NCI-H774 (cell line): ENCODE data around the gene LCLAT1.

Experiments
- DNase-seq: peaks from one replicate; lab custom pipeline; 2025; lab: John Stamatoyannopoulos, UW

Gene LCLAT1

GRCh38 chr2:30424231-30424630 is 22.8 kb upstream of the LCLAT1 start:
- no peak for DNase-seq

- DNase-seq = no peak
Observed at GRCh38 chr2:30425326-30425725, 21.7 kb upstream of the LCLAT1 start.

DNA sequence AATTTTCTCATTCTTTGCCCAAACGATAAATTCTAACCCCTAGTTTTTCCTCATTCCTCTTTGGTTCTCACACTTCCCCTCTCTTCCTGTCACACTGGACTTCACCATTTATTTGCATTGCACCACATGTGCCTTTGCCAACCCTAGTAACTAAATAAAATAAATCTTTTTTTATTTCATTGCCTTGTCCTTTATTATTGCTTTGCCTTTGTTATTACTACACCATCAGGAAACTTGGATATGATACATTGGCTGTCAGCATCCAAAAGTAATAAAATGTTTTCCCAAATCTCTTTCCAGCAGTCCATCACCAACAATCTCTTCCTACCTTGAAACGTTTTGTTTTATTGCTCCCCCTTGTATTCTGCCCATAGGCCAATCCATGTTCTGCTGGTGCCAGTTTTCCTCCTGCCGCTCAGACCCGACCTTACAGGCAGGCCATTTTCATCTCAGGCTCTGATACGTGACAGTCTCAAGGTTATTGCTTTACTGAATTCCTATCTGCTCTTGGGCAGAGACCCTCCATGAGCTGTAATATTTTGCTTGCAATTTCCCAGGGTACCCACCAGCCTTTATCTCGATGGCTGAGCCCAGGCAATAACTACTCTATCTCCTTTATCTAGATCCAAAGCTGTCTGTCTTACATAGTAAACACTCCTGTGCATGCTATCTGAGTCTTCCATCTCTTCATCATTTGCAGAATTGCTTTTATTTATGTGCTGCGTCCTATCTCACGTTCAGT is 19.3 kb upstream of the LCLAT1 start:
- DNase-seq = no peak

DNA sequence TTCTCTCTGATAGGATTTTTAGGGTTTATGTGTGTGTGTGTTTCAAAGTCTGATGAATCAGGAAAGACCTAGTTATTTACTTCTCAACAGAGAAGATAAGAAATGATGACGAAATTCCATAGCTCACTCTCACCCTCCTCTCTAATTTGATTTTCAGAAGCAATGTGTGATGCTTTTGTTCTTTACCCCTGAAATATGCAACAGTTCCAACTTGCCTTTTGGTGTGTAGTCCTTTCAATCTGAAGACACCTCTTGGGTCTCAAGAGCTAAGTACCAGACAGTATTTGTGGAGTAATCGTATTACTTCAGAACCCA is 18.7 kb upstream of the LCLAT1 start:
- DNase-seq = no peak

DNA sequence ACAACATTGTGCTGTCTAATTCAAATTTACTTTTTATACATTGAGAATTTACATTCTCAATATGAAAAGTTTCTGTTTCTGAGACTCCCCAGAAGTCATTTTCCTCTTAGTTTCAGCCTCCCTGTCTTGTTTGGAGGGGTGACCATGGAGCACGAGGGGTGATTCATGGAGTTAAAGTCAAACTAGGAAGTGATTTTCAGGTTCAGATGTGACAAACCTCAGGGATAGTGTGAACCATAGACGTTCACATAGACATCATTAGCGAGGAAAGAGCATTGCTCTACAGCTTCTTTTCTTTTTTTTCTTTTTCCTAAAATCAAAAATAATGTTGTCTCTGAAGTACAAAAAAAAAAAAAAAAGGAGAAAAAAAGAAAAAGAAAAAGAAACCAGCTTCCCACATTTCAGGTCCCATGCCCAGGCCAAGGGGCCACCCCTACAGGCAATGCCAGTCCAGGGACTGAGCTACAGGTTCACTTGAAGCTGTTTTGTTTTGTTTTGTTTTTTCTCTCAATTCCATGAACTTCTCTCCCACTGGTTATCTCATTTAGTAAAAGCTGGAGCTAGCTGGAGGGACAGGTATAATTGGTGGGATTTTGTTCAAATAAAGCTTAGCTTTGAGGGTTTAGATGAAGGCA is 18.1 kb upstream of the LCLAT1 start:
- DNase-seq = no peak

DNA sequence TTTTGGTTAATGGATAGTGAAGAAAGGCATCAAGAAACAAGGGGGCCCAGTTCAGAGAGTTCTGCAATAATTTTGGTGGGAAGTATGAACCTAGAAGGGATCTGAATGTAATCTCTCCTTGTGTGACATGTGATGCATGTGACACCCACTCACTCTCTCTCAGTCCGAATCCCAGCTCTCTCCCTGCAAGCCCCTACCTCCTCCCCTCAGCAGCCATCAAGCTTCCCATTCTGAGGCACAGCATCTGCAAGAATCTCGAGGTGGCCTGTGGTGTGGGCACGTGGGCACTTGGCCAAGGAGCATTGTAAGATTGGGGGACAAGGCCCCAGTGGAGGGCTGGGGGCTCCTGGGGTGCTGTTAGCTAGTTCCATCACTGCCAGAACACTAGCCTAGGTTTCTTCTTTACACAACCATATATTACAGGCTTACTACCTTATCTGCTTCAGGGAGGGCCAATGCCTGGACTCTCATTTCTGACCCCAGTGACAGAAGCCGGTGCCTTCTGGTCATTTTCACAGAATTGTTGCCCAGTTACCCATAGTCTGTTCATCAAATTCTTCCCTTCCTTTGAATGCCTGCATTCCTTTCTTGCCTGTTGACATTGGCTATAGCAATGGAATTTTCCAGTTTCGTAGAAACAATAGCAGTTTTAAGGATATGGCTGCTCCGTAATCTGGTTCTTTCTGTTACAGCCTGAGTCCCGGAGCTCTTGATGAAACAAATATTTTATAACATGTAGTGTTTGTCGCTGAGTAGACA is 13.3 kb upstream of the LCLAT1 start:
- no peak for DNase-seq

DNA sequence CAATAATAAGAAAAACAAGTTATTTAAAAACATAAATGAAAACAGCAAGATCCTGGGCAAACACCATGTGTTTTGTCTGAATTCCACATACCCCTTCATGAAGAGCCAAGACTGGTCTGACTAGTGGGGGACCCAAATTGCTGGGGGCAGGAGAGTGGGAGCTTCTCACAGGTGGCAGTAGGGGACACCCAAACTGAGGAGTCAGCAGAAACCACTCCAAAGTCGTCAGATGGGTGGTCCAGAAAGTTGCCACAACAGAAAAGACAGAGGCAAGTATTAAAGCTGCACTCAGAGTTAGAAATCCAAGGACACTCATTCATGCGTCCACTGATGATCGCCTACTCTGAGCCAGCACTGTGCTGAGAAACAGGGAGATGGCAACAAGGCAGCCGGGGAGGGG is 12.3 kb upstream of the LCLAT1 start:
- DNase-seq = no peak

GRCh38 chr2:30436859-30437435 is 10.1 kb upstream of the LCLAT1 start:
- no peak for DNase-seq

DNA sequence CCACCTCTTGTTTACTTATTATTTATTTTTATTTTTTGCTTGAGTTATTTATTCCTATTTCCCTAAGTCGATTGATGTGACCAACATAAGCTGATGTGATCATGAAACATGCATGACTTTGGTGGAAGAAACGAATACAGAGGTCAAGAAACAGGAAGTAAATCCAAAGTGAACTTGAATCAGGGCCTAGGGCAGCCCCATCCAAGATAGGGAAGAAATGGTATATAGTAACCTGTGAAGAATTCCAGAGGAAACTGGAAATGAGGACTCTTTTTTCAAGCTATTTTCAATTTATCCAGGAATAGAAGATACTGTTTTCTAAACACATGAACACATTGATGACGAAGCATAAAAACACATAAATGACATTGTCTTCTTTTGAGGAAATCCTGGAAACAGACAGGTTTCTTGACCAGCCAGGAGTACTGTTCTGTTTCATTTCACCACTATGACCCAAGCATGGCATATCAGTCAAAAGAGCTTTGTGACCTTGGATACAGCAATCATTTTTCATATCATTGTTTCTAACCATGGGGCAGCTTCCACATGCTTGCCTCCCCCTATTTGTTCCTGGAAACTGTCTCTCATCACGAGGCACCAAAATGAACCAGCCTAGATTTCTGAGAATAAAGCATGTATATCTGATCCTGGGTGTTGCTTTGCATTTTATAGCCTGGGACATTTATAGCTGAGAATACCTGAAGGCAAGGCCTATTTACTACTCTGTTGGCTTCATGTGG is 9.1 kb upstream of the LCLAT1 start:
- DNase-seq = no peak

DNA sequence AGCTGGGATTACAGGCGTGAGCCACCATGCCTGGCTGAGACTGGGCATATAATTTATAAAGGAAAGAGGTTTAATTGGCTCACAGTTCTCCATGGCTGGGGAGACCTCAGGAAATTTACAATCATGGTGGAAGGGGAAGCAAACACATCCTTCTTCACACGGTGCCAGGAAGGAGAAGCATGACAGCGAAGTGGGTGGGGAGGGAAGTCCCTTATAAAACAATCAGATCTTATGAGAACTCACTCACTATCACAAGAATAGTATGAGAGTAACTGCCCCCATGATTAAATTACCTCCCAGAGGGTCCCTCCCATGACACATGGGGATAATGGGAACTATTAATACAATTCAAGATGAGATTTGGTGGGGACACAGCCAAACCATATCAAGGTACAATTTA is 7.8 kb upstream of the LCLAT1 start:
- DNase-seq = no peak

DNA sequence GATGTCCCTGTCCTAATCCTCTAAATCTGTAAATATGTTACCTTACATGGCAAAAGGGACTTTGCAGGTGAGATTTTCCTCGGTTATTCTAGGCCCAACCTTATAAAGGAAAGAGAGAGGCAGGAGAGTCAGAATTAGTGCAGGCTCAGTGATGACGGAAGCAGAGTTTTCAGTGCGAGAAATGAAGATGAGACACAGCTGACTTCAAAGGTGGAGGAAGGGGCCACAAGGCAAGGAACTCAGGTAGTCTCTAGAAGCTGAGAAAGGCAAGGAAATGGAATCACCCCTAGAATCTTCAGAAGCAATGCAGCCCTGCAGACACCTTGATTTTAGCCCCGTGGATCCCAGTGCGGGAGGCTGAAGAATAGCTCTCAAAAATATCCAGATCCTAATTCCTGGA is 7.2 kb upstream of the LCLAT1 start:
- no peak for DNase-seq

DNA sequence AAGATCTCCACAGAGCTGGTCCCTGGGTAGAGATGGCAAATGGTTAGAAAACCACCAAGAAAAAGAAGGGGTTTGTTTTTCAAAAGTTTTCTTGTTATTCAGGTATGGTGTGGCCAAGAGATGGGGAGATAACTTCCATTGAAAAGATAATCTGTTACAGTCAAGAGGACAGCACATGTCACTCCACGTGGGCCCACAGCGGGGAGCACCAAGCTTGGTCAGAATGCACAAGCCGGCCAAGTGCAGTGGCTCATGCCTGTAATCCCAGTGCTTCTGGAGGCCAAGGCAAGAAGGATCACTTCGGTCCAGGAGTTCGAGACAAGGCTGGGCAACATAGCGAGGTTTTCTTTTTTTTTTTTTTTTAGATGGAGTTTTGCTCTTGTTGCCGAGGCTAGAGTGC is 6.0 kb upstream of the LCLAT1 start:
- DNase-seq = no peak

DNA sequence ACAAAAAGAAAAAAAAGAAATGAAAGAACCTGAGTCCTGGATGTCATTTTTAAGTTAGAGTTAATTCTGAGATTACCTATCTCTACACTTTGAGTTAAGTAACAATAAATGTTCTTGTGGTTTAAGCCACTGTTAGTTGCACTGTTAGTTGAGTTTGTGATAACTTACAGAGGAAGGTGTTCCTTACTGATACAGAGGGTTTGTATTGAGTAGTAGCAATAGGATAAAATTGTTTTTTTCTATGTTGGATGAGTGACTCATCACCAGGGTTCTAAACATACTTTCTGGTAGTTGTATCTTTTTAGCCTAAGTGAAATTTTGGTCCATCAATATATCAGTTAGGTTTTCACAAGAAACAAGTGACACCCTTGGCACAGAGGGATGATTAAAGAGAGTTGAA is 4.0 kb upstream of the LCLAT1 start:
- DNase-seq = no peak

DNA sequence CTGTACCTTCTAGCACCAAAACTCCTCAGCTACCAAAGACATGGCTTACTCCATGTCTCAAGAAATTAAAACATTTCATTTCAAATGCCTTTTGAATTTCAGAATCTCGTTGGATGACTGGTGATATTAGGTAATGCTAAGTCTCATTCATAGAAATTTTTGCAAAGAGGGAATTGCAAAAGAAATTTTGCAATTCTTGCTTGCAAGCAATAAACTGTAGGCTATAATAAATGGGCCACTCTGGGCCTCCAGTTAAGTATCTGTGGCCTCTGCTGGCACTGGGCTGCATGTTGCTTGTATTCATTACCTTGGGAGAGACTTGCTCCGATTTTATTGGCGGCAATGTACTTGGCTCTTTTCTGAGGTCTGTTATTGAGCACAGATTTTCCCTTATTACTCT is 2.8 kb upstream of the LCLAT1 start:
- DNase-seq = no peak

- DNase-seq = no peak
Observed at GRCh38 chr2:30445266-30445821, 1.7 kb upstream of the LCLAT1 start.

GRCh38 chr2:30446602-30447148 is 371 bp upstream of the LCLAT1 start:
- DNase-seq = no peak

DNA sequence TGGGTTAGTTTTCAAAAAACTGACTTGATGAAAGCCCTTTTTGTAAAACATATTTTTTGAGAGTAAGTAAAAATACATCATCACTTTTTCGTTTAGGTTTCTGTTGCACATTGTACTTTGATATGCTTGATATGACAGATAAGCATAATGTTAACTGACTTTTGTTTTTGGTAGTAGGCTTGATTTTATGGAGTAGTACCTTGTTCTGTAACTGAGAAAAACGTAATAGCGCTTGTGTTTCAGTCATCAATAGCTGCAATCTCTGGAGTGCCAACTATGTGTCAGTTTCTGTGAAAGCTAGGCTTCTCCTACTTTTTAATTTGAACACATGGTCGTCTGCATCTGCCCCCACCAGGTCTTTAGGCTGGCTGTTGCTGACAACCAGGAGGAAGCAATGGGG is 1.3 kb downstream of the LCLAT1 start:
- DNase-seq = no peak

DNA sequence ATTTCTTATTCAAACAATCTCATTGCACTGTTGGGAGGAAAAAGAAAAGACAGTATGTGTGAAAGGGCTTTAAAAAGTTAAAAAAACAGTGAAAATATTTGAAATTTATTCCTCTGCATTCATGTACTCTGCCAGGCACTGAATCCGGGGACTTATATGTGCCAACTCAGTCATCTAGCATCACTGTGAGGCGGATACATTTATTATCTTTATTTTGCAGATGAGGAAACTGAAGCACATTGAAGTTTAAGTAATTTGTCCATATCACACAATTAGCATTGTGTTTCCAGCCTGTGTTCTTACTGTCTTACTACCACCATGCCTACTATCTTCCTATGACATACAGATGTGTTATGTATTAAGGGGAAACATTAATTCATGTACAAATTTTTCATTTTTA is 1.8 kb downstream of the LCLAT1 start:
- DNase-seq = no peak

- no peak for DNase-seq
Observed at GRCh38 chr2:30450025-30450424, 3.0 kb downstream of the LCLAT1 start.

DNA sequence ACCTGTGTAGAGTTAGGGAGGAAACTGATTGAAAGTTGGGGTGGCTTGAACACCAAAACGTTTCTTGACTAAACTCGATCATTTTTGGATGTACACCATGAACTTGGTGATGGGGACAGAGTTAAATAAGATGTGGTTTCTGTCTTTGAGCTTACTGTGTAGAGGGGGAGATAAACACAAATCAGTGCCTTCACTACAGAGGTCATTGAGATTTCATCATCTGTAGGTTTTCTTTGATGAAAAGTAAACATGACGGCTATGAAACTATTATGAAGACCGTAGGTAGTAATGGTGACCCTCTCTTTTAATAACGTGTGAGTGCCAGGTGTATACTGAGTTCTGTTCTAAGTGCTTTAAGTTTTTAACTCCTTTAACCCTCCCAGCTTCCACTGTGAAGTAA is 6.5 kb downstream of the LCLAT1 start:
- DNase-seq = no peak

DNA sequence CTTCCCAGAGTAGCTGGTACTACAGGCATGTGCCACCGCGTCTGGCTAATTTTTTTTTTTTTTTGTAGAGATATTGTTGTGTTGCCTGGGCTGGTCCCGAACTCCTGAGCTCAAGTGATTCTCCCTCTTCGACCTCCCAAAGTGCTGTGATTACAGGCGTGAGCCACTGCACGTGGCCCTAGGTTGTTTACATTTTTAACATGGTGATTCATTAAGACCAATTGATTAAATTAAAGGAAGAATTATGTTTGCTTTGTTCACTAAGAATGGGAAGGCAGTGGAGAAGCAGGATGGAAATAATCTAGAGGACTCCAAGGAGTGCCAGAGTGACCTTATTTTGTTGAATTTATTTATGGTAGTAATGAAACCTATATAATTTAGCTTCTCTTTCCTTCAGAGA is 7.5 kb downstream of the LCLAT1 start:
- no peak for DNase-seq
